Heart right ventricle (tissue), 16 donors: Measurements from ENCODE around the gene OR12D3. TPM values are rescaled to one million over a fixed set of nuclear protein-coding genes. Genes with fewer than 3 reads are reported as not detected.

Experiments
- ATAC-seq, 8 donors: fragments of 200-7000 bp; cut with Tn5 transposase; one replicate each; pipeline ENCODE4 v1.9.1; 2020; ENCODE audit warnings: mild to moderate bottlenecking in 8 of 8, moderate library complexity in 8 of 8, moderate number of reproducible peaks in 1 of 8
- DNase-seq, 2 donors: peaks; one replicate each; pipeline ENCODE4 v3.0.0-alpha.2; 2020
- H3K27ac ChIP-seq, 10 donors: fragments of 200-600 bp; sonication (generic) in 2 of 10; one replicate each; pipeline versions ENCODE4 v1.5.0 to v1.8.0; 2020 to 2022; ENCODE audit warnings: mild to moderate bottlenecking in 3 of 10
- H3K27me3 ChIP-seq, 7 donors: fragments of 200-600 bp; one replicate each; pipeline ENCODE4 v1.8.0; 2021 to 2022; ENCODE audit warnings: mild to moderate bottlenecking in 2 of 7
- H3K36me3 ChIP-seq, 9 donors: fragments of 200-600 bp; sonication (generic) in 1 of 9; one replicate each; pipeline versions ENCODE4 v1.5.0 to v1.8.0; 2020 to 2022; ENCODE audit warnings: mild to moderate bottlenecking in 2 of 9
- H3K4me1 ChIP-seq, 9 donors: fragments of 200-600 bp; sonication (generic) in 1 of 9; one replicate each; pipeline versions ENCODE4 v1.5.0 to v1.8.0; 2020 to 2022; ENCODE audit warnings: mild to moderate bottlenecking in 4 of 9
- H3K4me3 ChIP-seq, 10 donors: fragments of 200-600 bp; sonication (generic) in 2 of 10; one replicate each; pipeline versions ENCODE4 v1.5.0 to v1.8.0; 2020 to 2022; ENCODE audit warnings: mild to moderate bottlenecking in 7 of 10, moderate library complexity in 2 of 10
- H3K9me3 ChIP-seq, 11 donors: fragments of 200-600 bp in 10 of 11; sonication (generic) in 2 of 11; one replicate each; pipeline versions ENCODE4 v1.5.0 to v1.8.0; 2013 to 2022; ENCODE audit warnings: mild to moderate bottlenecking in 2 of 11, control low read depth in 1 of 11, moderate library complexity in 1 of 11
- CTCF ChIP-seq, 9 donors: fragments of 200-600 bp; sonication (generic) in 2 of 9; IDR thresholded peaks; one replicate each; pipeline versions ENCODE4 v1.5.0 to v1.8.0; 2021 to 2022; ENCODE audit warnings: antibody characterized with exemption in 9 of 9, mild to moderate bottlenecking in 5 of 9, moderate library complexity in 1 of 9
- WGBS, 2 donors: extraction: QIAGEN DNeasy Blood & Tissue Kit; methylation state at CpG; one replicate each; pipeline ENCODE4 v1.1.7; 2013; ENCODE audit warnings: inconsistent platforms in 1 of 2; 5-methylcytosine and 5-hydroxymethylcytosine counted together
- intact Hi-C, 10 donors: fragments of 100-400 bp; cut with DNase I; formaldehyde crosslinking; loops; one replicate each; pipeline versions ENCODE4 v1.11.1 to v1.14.2; 2022
- polyA plus RNA-seq, 2 donors: library from polyadenylated mRNA; stranded (reverse); fragments of 200-250 nt; gene quantifications; one replicate each; pipeline ENCODE4 v1.2.3, GENCODE V29; 2013
- total RNA-seq, 10 donors: library from RNA; stranded (reverse); fragmentation: NEBNext Ultra II Directional in 3 of 10; extraction: Animal tissue kit (Norgen Biotek cat#: 25700) in 3 of 10; gene quantifications; one replicate each; pipeline versions ENCODE4 v1.2.1 to v1.2.4, GENCODE V29; 2021 to 2023
- donor health status: Arrhythmogenic right ventricular cardiomyopathy.
- donor health status: ischemic (EF 13 %, LVEDD 7.1; RV severe dilation, severe dysfunction).
- donor health status: healthy with polysubstance abuse.
- donor health status: DM: no; HTN: yes; CAD: no.
- donor health status: DM: no; HTN: no; CAD: no.
- donor health status: ischemic (EF 25% LVEDD 6.9; RV normal size, moderate dysfunction).
- donor health status: ischemic (EF 25% LVEDD 5.7; RV mildly dilated, moderate dysfunction).
- donor health status: healthy.
- donor health status: DM: yes; HTN: yes; CAD: no.
- donor health status: Ischemic cardiomyopathy.
- donor health status: ischemic (EF 35%, LVEDD 5.7; RV mildly dilated, moderate dysfunction).
- donor health status: nonischemic (EF 11% LVEDD 7.7; RV severe dilation, severe dysfunction).
- donor health status: DM: yes; HTN: yes; CAD: no.
- donor health status: PGD.
- donor health status: ischemic (EF 29% LVEDD 5.4; RV normal size, mild dysfunction).
- donor health status: nonischemic (EF 23%, LVEDD 6.1; RV moderate dilation, normal function).

Gene OR12D3
- total and polyA plus RNA-seq, 12 donors, result not detected

GRCh38 chr6:29325777-29326176 is 49.3 kb downstream of the OR12D3 start:
- no peaks in the 10 kb centered on the region for H3K4me1 ChIP-seq
- no peaks in the 10 kb centered on the region for H3K36me3 ChIP-seq
- peaks cover 0 to 7% (median 0%) of the 10 kb centered on the region in 7 donors for H3K27me3 ChIP-seq
- DNase-seq, result no peak
- H3K27ac ChIP-seq, result no peak overlapping the region
- ATAC-seq, result no peak
- H3K9me3 ChIP-seq, result peaks cover 0 to 3% (median 0%) of the 10 kb centered on the region in 11 donors
- no peak overlapping the region for H3K4me3 ChIP-seq
- TF ChIP-seq CTCF (IDR thresholded peaks at IDR 0.05), result no peak
- 56 to 65% methylated on average over 4 of the region's 4 CpGs for WGBS, 2 donors
- intact Hi-C loops, result no loop called here

Other genes with a start within 250 kb of the OR12D3 start
- not detected for gene OR2J2, start 204.4 kb downstream of the OR12D3 start, total RNA-seq
- gene OR2J2, start 204.4 kb downstream of the OR12D3 start, polyA plus RNA-seq, result not detected
- not detected for gene OR14J1, start 73.6 kb downstream of the OR12D3 start, total RNA-seq
- gene OR14J1, start 73.6 kb downstream of the OR12D3 start, polyA plus RNA-seq, result not detected
- gene OR5V1, start 6.4 kb downstream of the OR12D3 start, total RNA-seq, result not detected
- gene OR5V1, start 6.4 kb downstream of the OR12D3 start, polyA plus RNA-seq, result not detected
- gene OR12D2, start 20.3 kb upstream of the OR12D3 start, total RNA-seq, result not detected
- gene OR12D2, start 20.3 kb upstream of the OR12D3 start, polyA plus RNA-seq, result not detected
- gene OR12D1, start 39.6 kb upstream of the OR12D3 start, total RNA-seq, result not detected
- gene OR12D1, start 39.6 kb upstream of the OR12D3 start, polyA plus RNA-seq, result not detected
- gene OR10C1, start 64.0 kb upstream of the OR12D3 start, total RNA-seq, result not detected
- gene OR10C1, start 64.0 kb upstream of the OR12D3 start, polyA plus RNA-seq, result not detected
- not detected for gene OR11A1, start 81.8 kb upstream of the OR12D3 start, total RNA-seq
- not detected for gene OR11A1, start 81.8 kb upstream of the OR12D3 start, polyA plus RNA-seq
- not detected for gene OR2H1, start 81.9 kb upstream of the OR12D3 start, total RNA-seq
- gene OR2H1, start 81.9 kb upstream of the OR12D3 start, polyA plus RNA-seq, result not detected
- gene MAS1L, start 112.7 kb upstream of the OR12D3 start, total RNA-seq, result not detected
- not detected for gene MAS1L, start 112.7 kb upstream of the OR12D3 start, polyA plus RNA-seq
- gene UBD, start 184.4 kb upstream of the OR12D3 start, total RNA-seq, result 10 to 100 TPM in 1 of 10 donors, under 1 TPM in 3, not detected in 6; 0.23 to 53.8 (median 0.48) TPM
- gene UBD, start 184.4 kb upstream of the OR12D3 start, polyA plus RNA-seq, result under 1 TPM in 1 of 2 donors, not detected in 1; 0.33 TPM
- not detected for gene OR2H2, start 209.8 kb upstream of the OR12D3 start, total RNA-seq
- not detected for gene OR2H2, start 209.8 kb upstream of the OR12D3 start, polyA plus RNA-seq